T-helper 2 cell treated with Interferon-gamma antibody and Interleukin-4, amounts not matched to agents 100 ng/mL and 5 ng/mL, for 36 hours (primary cell): ENCODE results near the gene CIB4. TPM values are rescaled to one million over a fixed set of nuclear protein-coding genes. Genes with fewer than 3 reads are reported as not detected.

Experiments
- intact Hi-C: fragments of 100-400 bp; cut with micrococcal nuclease; formaldehyde crosslinking; loops from one replicate; pipeline ENCODE4 v1.15.1; 2023
- total RNA-seq: library from RNA; stranded (reverse); gene quantifications from 2 replicates; pipeline ENCODE4 v1.2.3, GENCODE V29; 2022

The CIB4 gene
- total RNA-seq, 1 donor from 2014 or later = not detected

GRCh38 chr2:26644188-26644835 is 3.1 kb upstream of the CIB4 start:
- intact Hi-C loops = no loop called here

- intact Hi-C loops = no loop called here
Observed at GRCh38 chr2:26642429-26642828, 1.3 kb upstream of the CIB4 start.

- intact Hi-C loops = no loop called here
Observed at GRCh38 chr2:26640331-26640745, 828 bp downstream of the CIB4 start.

GRCh38 chr2:26639685-26640243 is 1.4 kb downstream of the CIB4 start:
- intact Hi-C loops = no loop called here

- intact Hi-C loops = no loop called here
Observed at GRCh38 chr2:26637811-26638310, 3.3 kb downstream of the CIB4 start.

- intact Hi-C loops = no loop called here
Observed at GRCh38 chr2:26636935-26637334, 4.2 kb downstream of the CIB4 start.

GRCh38 chr2:26635401-26635800 is 5.8 kb downstream of the CIB4 start:
- intact Hi-C loops = no loop called here

- intact Hi-C loops = no loop called here
Observed at GRCh38 chr2:26634636-26635230, 6.4 kb downstream of the CIB4 start.

- intact Hi-C loops = no loop called here
Observed at GRCh38 chr2:26633993-26634595, 7.1 kb downstream of the CIB4 start.

- intact Hi-C loops = no loop called here
Observed at GRCh38 chr2:26633351-26633945, 7.7 kb downstream of the CIB4 start.

- intact Hi-C loops = no loop called here
Observed at GRCh38 chr2:26632624-26633185, 8.5 kb downstream of the CIB4 start.

GRCh38 chr2:26631401-26632170 is 9.6 kb downstream of the CIB4 start:
- intact Hi-C loops = no loop called here

GRCh38 chr2:26630669-26631360 is 10.4 kb downstream of the CIB4 start:
- intact Hi-C loops = no loop called here

GRCh38 chr2:26630235-26630634 is 10.9 kb downstream of the CIB4 start:
- intact Hi-C loops = no loop called here

- intact Hi-C loops = no loop called here
Observed at GRCh38 chr2:26629751-26630150, 11.4 kb downstream of the CIB4 start.

- intact Hi-C loops = no loop called here
Observed at GRCh38 chr2:26629346-26629630, 11.9 kb downstream of the CIB4 start.

- intact Hi-C loops = no loop called here
Observed at GRCh38 chr2:26628561-26629345, 12.4 kb downstream of the CIB4 start.

- intact Hi-C loops = no loop called here
Observed at GRCh38 chr2:26627350-26628105, 13.6 kb downstream of the CIB4 start.

GRCh38 chr2:26626606-26627005 is 14.6 kb downstream of the CIB4 start:
- intact Hi-C loops = no loop called here
